Measurements from ENCODE around the gene SH3GLB2. TPM values are rescaled to one million over a fixed set of nuclear protein-coding genes. Genes with fewer than 3 reads are reported as not detected.
A peak's percentile ranks its signal among the peaks of the same experiment; 100 is the strongest.

Gene SH3GLB2
- total RNA-seq, 2 donors from 2014 or later = 86.9 to 98.1 TPM

DNA sequence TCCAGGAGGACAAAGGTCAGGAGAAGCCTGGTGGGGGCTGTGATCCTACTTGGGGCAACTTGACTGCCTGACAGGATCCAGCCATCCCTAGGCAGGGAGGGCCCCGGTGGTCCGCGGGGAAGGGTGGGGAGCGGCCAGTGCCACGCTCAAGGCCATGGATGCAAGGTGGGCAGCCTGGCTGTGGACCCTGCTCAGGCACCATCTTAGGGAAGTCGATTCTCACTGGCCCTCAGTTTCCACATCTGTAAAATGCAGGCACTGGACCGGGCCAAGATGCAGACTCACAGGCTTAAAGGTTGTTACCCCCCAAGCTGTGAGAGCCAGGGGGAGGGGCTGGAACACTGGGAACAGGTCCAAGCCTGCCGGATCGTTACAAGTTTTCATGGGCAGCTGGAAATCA is 44.0 kb upstream of the SH3GLB2 start:
- H3K27ac Mint-ChIP-seq = no peak overlapping the region
- H3K9me3 ChIP-seq (ENCODE audit: control insufficient read depth, low read length) = no peaks in the 10 kb centered on the region

DNA sequence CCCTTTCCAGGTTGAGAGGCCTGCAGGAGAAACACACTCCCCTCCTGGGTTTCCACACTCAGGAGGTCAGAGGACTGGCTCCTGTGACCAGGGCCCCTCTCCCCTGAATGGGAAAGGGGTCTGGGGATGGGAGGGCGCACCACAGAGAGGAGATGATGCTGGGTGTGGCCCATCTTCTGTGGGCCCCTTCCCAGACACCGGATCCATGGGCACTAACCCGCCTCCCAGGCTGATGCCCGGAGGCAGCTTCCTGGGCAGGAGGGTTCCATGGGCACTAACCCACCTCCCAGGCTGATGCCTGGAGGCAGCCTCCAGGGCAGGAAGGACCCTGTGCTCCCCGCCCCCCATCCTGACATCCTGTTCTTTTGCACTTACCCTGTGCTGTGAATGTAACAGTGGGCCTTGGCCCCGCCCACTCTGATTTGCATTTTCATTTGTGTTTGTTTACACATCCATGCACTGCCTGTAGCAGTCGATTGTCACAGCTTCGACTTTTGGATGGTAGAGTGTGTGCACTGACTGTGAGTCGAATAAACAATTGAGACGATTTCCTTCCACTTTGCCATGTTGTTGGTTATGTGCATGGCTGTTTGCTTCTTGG is 43.5 kb upstream of the SH3GLB2 start:
- Histone ChIP-seq H3K27ac (ENCODE audit: low read depth, low read length) (peak overlapping the region; percentile 4), H3K36me3 (ENCODE audit: control insufficient read depth, insufficient read depth, low read length) (peaks cover 8% of the 10 kb centered on the region), H3K27me3 (ENCODE audit: control insufficient read depth, insufficient read depth, low read length, poor library complexity, severe bottlenecking) (no peaks in the 10 kb centered on the region), H3K9ac (ENCODE audit: extremely low read depth, low read length, poor library complexity, severe bottlenecking) (no peak overlapping the region), H3K9me3 (ENCODE audit: control insufficient read depth, low read length) (no peaks in the 10 kb centered on the region), H3K4me1 (ENCODE audit: control insufficient read depth, insufficient read depth, low read length) (no peaks in the 10 kb centered on the region), H3K4me3 (ENCODE audit: low read length) (no peak overlapping the region)
- H3K27me3 Mint-ChIP-seq (ENCODE audit: insufficient read depth) = no peaks in the 10 kb centered on the region
- H3K36me3 Mint-ChIP-seq (ENCODE audit: low read depth) = peaks cover 9% of the 10 kb centered on the region
- DNase-seq = peak; percentile 90
- H3K9me3 Mint-ChIP-seq = no peaks in the 10 kb centered on the region
- 68 to 81% methylated on average over 4 to 10 of the region's 10 CpGs for WGBS, 2 experiments (ENCODE audit: insufficient coverage in 1 of 2, insufficient read length in 1 of 2)
- no peak overlapping the region for H3K4me3 Mint-ChIP-seq
- no peak overlapping the region for H3K27ac Mint-ChIP-seq
- H3K4me1 Mint-ChIP-seq = peaks cover 10% of the 10 kb centered on the region
- TF ChIP-seq, protein P1, sequence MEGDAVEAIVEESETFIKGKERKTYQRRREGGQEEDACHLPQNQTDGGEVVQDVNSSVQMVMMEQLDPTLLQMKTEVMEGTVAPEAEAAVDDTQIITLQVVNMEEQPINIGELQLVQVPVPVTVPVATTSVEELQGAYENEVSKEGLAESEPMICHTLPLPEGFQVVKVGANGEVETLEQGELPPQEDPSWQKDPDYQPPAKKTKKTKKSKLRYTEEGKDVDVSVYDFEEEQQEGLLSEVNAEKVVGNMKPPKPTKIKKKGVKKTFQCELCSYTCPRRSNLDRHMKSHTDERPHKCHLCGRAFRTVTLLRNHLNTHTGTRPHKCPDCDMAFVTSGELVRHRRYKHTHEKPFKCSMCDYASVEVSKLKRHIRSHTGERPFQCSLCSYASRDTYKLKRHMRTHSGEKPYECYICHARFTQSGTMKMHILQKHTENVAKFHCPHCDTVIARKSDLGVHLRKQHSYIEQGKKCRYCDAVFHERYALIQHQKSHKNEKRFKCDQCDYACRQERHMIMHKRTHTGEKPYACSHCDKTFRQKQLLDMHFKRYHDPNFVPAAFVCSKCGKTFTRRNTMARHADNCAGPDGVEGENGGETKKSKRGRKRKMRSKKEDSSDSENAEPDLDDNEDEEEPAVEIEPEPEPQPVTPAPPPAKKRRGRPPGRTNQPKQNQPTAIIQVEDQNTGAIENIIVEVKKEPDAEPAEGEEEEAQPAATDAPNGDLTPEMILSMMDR (conservative IDR thresholded peaks at IDR 0.05) = no peak

More for the DNA sequence above, 44.0 kb upstream of the SH3GLB2 start:
- H3K27me3 Mint-ChIP-seq (ENCODE audit: insufficient read depth) = no peaks in the 10 kb centered on the region
- WGBS, 2 experiments (ENCODE audit: insufficient coverage in 1 of 2, insufficient read length in 1 of 2) = 87 to 88% methylated on average over 6 to 9 of the region's 9 CpGs
- H3K9me3 Mint-ChIP-seq = no peaks in the 10 kb centered on the region
- H3K4me3 Mint-ChIP-seq = no peak overlapping the region
- H3K4me1 ChIP-seq (ENCODE audit: control insufficient read depth, insufficient read depth, low read length) = no peaks in the 10 kb centered on the region
- peaks cover 9% of the 10 kb centered on the region for H3K36me3 Mint-ChIP-seq (ENCODE audit: low read depth)
- no peak overlapping the region for H3K4me3 ChIP-seq (ENCODE audit: low read length)
- peaks cover 7% of the 10 kb centered on the region for H3K36me3 ChIP-seq (ENCODE audit: control insufficient read depth, insufficient read depth, low read length)
- TF ChIP-seq, protein P1 (conservative IDR thresholded peaks at IDR 0.05) = no peak
- no peaks in the 10 kb centered on the region for H3K27me3 ChIP-seq (ENCODE audit: control insufficient read depth, insufficient read depth, low read length, poor library complexity, severe bottlenecking)
- H3K27ac ChIP-seq (ENCODE audit: low read depth, low read length) = peak overlapping the region; percentile 4
- no peak overlapping the region for H3K9ac ChIP-seq (ENCODE audit: extremely low read depth, low read length, poor library complexity, severe bottlenecking)
- H3K4me1 Mint-ChIP-seq = peaks cover 10% of the 10 kb centered on the region
- no peak for DNase-seq

DNA sequence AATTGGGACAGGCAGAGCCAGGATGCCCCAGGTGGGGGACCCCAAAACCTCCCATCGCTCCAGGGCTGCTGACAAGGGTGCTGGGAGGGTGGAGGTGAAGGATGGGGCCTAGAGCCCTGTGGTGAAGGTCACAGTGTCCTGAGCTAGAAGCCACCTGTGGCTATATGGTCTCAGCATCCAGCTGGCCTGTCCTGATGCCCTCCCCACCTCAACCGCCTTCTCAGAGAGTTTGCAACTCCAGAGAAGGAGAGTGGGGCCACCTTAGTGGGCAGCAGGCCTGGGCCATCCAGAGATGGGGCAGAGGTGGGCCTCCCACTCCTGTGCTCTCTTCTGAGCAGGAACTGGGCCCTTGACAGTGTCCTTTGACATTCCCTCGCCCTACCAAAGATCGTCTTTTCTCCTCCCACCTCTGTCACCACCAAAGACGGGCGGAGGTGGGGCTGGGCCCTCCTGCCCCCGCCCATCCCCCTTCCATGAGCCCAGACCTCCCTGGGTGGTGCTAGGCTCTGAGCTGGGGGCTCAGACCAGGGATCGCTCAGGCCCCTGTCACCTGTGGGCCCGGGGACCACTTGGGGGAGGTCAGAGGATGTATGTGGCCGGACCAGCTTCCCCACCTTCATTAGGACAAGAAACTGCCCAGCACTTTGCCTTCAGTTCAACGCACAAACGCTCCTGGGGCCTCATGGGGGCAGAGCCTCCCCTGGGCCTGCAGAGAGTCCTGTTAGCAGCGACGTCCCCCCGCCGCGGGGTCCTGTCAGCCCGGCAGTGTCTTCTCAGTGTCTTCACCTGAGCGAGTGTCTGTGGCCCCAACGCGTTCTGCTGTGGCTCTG is 42.8 kb upstream of the SH3GLB2 start:
- Histone ChIP-seq H3K9me3 (ENCODE audit: control insufficient read depth, low read length) (no peaks in the 10 kb centered on the region), H3K27ac (ENCODE audit: low read depth, low read length) (no peak overlapping the region), H3K36me3 (ENCODE audit: control insufficient read depth, insufficient read depth, low read length) (peaks cover 10% of the 10 kb centered on the region), H3K27me3 (ENCODE audit: control insufficient read depth, insufficient read depth, low read length, poor library complexity, severe bottlenecking) (no peaks in the 10 kb centered on the region), H3K4me3 (ENCODE audit: low read length) (no peak overlapping the region), H3K9ac (ENCODE audit: extremely low read depth, low read length, poor library complexity, severe bottlenecking) (no peak overlapping the region), H3K4me1 (ENCODE audit: control insufficient read depth, insufficient read depth, low read length) (no peaks in the 10 kb centered on the region)
- 66 to 73% methylated on average over 14 to 21 of the region's 21 CpGs for WGBS, 2 experiments (ENCODE audit: insufficient coverage in 1 of 2, insufficient read length in 1 of 2)
- no peak overlapping the region for H3K4me3 Mint-ChIP-seq
- H3K27ac Mint-ChIP-seq = no peak overlapping the region
- TF ChIP-seq, protein P1 (conservative IDR thresholded peaks at IDR 0.05) = no peak
- peak; percentile 61 for DNase-seq
- no peaks in the 10 kb centered on the region for H3K9me3 Mint-ChIP-seq
- peaks cover 10% of the 10 kb centered on the region for H3K4me1 Mint-ChIP-seq
- H3K27me3 Mint-ChIP-seq (ENCODE audit: insufficient read depth) = no peaks in the 10 kb centered on the region
- H3K36me3 Mint-ChIP-seq (ENCODE audit: low read depth) = peaks cover 12% of the 10 kb centered on the region

All from endodermal cell (in vitro differentiated cells).